Astrocyte (in vitro differentiated cells and primary cell): ENCODE data around the gene LCLAT1. TPM values are rescaled to one million over a fixed set of nuclear protein-coding genes. Genes with fewer than 3 reads are reported as not detected.

ENCODE experiments used
- DNase-seq: peaks from one replicate; pipeline ENCODE4 v3.0.0-alpha.2; 2010; ENCODE audit warnings: low read depth
- FAIRE-seq: peaks from 2 replicates; lab custom pipeline; 2011; peaks lifted over from hg19 to GRCh38; lab: Jason Lieb, UNC
- H2AFZ ChIP-seq: 2 replicates; pipeline ENCODE4 v1.6.0; 2012; ENCODE audit warnings: low read depth, low read length, inconsistent platforms
- H3K27ac ChIP-seq: 2 replicates; pipeline ENCODE4 v1.5.1; 2011; ENCODE audit warnings: low read depth, low read length, inconsistent platforms
- H3K27me3 ChIP-seq: 2 replicates; pipeline ENCODE4 v1.6.0; 2011; ENCODE audit warnings: low read length, inconsistent platforms; ENCODE audit not compliant: insufficient read depth
- H3K36me3 ChIP-seq: 2 replicates; pipeline ENCODE4 v1.5.1; 2011; ENCODE audit warnings: low read length, inconsistent platforms; ENCODE audit not compliant: insufficient read depth
- H3K4me1 ChIP-seq: 2 replicates; pipeline ENCODE4 v1.5.1; 2011; ENCODE audit warnings: low read length, inconsistent platforms; ENCODE audit not compliant: insufficient read depth
- H3K4me2 ChIP-seq: 2 replicates; pipeline ENCODE4 v1.6.0; 2012; ENCODE audit warnings: low read length, inconsistent platforms
- H3K4me3 ChIP-seq: 2 replicates; pipeline ENCODE4 v1.5.1; 2011; ENCODE audit warnings: low read depth, mild to moderate bottlenecking, low read length, inconsistent platforms; ENCODE audit not compliant: insufficient read depth
- H3K79me2 ChIP-seq: 2 replicates; pipeline ENCODE4 v1.6.0; 2012; ENCODE audit warnings: mild to moderate bottlenecking, low read length, inconsistent platforms; ENCODE audit not compliant: insufficient read depth
- H3K9ac ChIP-seq: 2 replicates; pipeline ENCODE4 v1.6.0; 2012; ENCODE audit warnings: mild to moderate bottlenecking, low read length, inconsistent platforms
- H3K9me3 ChIP-seq: 2 replicates; pipeline ENCODE4 v1.5.1; 2012; ENCODE audit warnings: low read depth, mild to moderate bottlenecking, low read length, inconsistent platforms; ENCODE audit not compliant: insufficient read depth
- H4K20me1 ChIP-seq: 2 replicates; pipeline ENCODE4 v1.6.0; 2012; ENCODE audit warnings: low read length, inconsistent platforms; ENCODE audit not compliant: insufficient read depth
- H3K27ac Mint-ChIP-seq: one replicate; pipeline ENCODE4 v1.8.0; 2021; ENCODE audit warnings: mild to moderate bottlenecking, mixed read lengths; ENCODE audit not compliant: unreplicated experiment
- H3K27me3 Mint-ChIP-seq: one replicate; pipeline ENCODE4 v1.8.0; 2021; ENCODE audit warnings: low read depth, mixed read lengths; ENCODE audit not compliant: unreplicated experiment
- H3K36me3 Mint-ChIP-seq: one replicate; pipeline ENCODE4 v1.8.0; 2021; ENCODE audit warnings: low read depth, mixed read lengths; ENCODE audit not compliant: unreplicated experiment
- H3K4me1 Mint-ChIP-seq: one replicate; pipeline ENCODE4 v1.8.0; 2021; ENCODE audit warnings: low read depth, mixed read lengths; ENCODE audit not compliant: unreplicated experiment
- H3K4me3 Mint-ChIP-seq: one replicate; pipeline ENCODE4 v1.8.0; 2021; ENCODE audit warnings: mild to moderate bottlenecking, moderate library complexity, mixed read lengths; ENCODE audit not compliant: unreplicated experiment
- H3K9me3 Mint-ChIP-seq: one replicate; pipeline ENCODE4 v1.8.0; 2021; ENCODE audit warnings: mild to moderate bottlenecking, mixed read lengths; ENCODE audit not compliant: unreplicated experiment
- CTCF ChIP-seq: IDR thresholded peaks from 2 replicates; pipeline ENCODE4 v1.5.1; 2011; ENCODE audit warnings: low read depth, mild to moderate bottlenecking, inconsistent platforms, low read length, moderate library complexity; ENCODE audit not compliant: insufficient read depth
- EZH2 ChIP-seq: IDR thresholded peaks from 2 replicates; pipeline ENCODE4 v1.6.1; 2012; ENCODE audit warnings: mild to moderate bottlenecking, low read length, inconsistent platforms; ENCODE audit not compliant: insufficient read depth
- total RNA-seq: library from RNA; stranded (reverse); gene quantifications from 2 replicates; pipeline ENCODE4 v1.2.1, GENCODE V29; 2021

LCLAT1 gene
- total RNA-seq, 1 donor from 2014 or later: 17.5 TPM

GRCh38 chr2:30491225-30491624 is 44.2 kb downstream of the LCLAT1 start:
- H3K4me1 Mint-ChIP-seq: peaks cover 6% of the 10 kb centered on the region
- H4K20me1 ChIP-seq: peaks cover 4% of the 10 kb centered on the region
- no peaks in the 10 kb centered on the region for H3K27me3 Mint-ChIP-seq
- H3K27ac Mint-ChIP-seq: no peak overlapping the region
- no peaks in the 10 kb centered on the region for H3K9me3 Mint-ChIP-seq
- H3K36me3 ChIP-seq: no peaks in the 10 kb centered on the region
- H3K79me2 ChIP-seq: peaks cover 8% of the 10 kb centered on the region
- no peak overlapping the region for H3K4me3 ChIP-seq
- no peak overlapping the region for H3K4me3 Mint-ChIP-seq
- H3K4me2 ChIP-seq: no peak overlapping the region
- TF ChIP-seq CTCF: no peak
- TF ChIP-seq EZH2: no peak
- no peaks in the 10 kb centered on the region for H3K9me3 ChIP-seq
- no peaks in the 10 kb centered on the region for H3K4me1 ChIP-seq
- FAIRE-seq (no peak), DNase-seq (no peak)
- no peak overlapping the region for H2AFZ ChIP-seq
- no peaks in the 10 kb centered on the region for H3K27me3 ChIP-seq
- H3K36me3 Mint-ChIP-seq: no peaks in the 10 kb centered on the region
- H3K27ac ChIP-seq: no peak overlapping the region
- no peak overlapping the region for H3K9ac ChIP-seq

DNA sequence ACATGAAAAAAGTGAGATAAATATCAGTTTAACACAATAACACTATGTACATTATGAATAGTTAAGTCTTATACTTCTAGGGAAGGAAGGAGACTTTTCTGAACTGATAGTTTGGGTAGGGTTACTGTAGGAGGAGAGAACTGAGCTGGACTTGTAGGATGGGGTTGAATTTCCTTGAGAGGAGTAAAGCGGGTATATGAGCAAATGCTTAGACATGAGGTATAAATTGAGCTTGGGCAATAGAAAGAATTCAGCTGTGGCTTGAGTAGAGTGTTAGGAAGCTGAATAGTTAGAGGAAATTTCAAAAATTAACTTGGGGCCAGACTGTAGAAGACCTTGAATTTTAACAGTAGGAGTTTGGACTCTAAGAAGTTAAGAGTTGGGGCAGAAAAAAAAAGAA is 45.1 kb downstream of the LCLAT1 start:
- no peak for TF ChIP-seq EZH2
- TF ChIP-seq CTCF: no peak
- no peak overlapping the region for H3K4me3 ChIP-seq
- no peak overlapping the region for H3K27ac ChIP-seq
- DNase-seq (no peak), FAIRE-seq (peak; percentile 58)
- no peak overlapping the region for H3K4me2 ChIP-seq
- Mint-ChIP-seq H3K36me3 (no peaks in the 10 kb centered on the region), H3K27me3 (no peaks in the 10 kb centered on the region), H3K4me1 (peaks cover 6% of the 10 kb centered on the region), H3K27ac (peak overlapping the region; percentile 50), H3K4me3 (no peak overlapping the region), H3K9me3 (no peaks in the 10 kb centered on the region)
- H3K9ac ChIP-seq: no peak overlapping the region
- H4K20me1 ChIP-seq: peaks cover 4% of the 10 kb centered on the region
- H2AFZ ChIP-seq: no peak overlapping the region
- no peaks in the 10 kb centered on the region for H3K4me1 ChIP-seq
- H3K27me3 ChIP-seq: no peaks in the 10 kb centered on the region
- H3K36me3 ChIP-seq: no peaks in the 10 kb centered on the region
- H3K79me2 ChIP-seq: peaks cover 3% of the 10 kb centered on the region
- H3K9me3 ChIP-seq: no peaks in the 10 kb centered on the region

GRCh38 chr2:30492619-30493018 is 45.6 kb downstream of the LCLAT1 start:
- Histone ChIP-seq H3K4me2 (no peak overlapping the region), H3K27me3 (no peaks in the 10 kb centered on the region), H3K4me3 (no peak overlapping the region), H3K4me1 (no peaks in the 10 kb centered on the region), H4K20me1 (peaks cover 2% of the 10 kb centered on the region), H3K36me3 (no peaks in the 10 kb centered on the region), H2AFZ (no peak overlapping the region), H3K27ac (no peak overlapping the region), H3K79me2 (peaks cover 2% of the 10 kb centered on the region), H3K9ac (no peak overlapping the region), H3K9me3 (no peaks in the 10 kb centered on the region)
- H3K27me3 Mint-ChIP-seq: no peaks in the 10 kb centered on the region
- no peak for DNase-seq
- no peaks in the 10 kb centered on the region for H3K9me3 Mint-ChIP-seq
- peaks cover 1% of the 10 kb centered on the region for H3K36me3 Mint-ChIP-seq
- TF ChIP-seq CTCF (no peak), EZH2 (no peak)
- no peak overlapping the region for H3K27ac Mint-ChIP-seq
- H3K4me1 Mint-ChIP-seq: peaks cover 4% of the 10 kb centered on the region
- H3K4me3 Mint-ChIP-seq: no peak overlapping the region
- no peak for FAIRE-seq
